GM19395 (cell line): ENCODE results near the gene LMCD1.
"Not testable (repeated sequence)": the region's sequence is repeated elsewhere in the genome, so short reads cannot be mapped to it uniquely, and the experiment has no call there.

ENCODE experiments used
- ATAC-seq: cut with Tn5 transposase; IDR thresholded peaks from one replicate; pipeline ENCODE4 v1.9.1; 2021; ENCODE audit warnings: mild to moderate bottlenecking, moderate library complexity; ENCODE audit not compliant: unreplicated experiment

LMCD1 gene

GRCh38 chr3:8579943-8580342 lies 78.3 kb downstream of the LMCD1 start:
- no peak for ATAC-seq

- not testable (repeated sequence) for ATAC-seq
Observed at GRCh38 chr3:8580434-8580833, 78.8 kb downstream of the LMCD1 start.

GRCh38 chr3:8581373-8581772 lies 79.8 kb downstream of the LMCD1 start:
- ATAC-seq = no peak

GRCh38 chr3:8581806-8582445 lies 80.3 kb downstream of the LMCD1 start:
- ATAC-seq = no peak

GRCh38 chr3:8584661-8585060 lies 83.0 kb downstream of the LMCD1 start:
- ATAC-seq = no peak

- no peak for ATAC-seq
Observed at GRCh38 chr3:8589880-8590556, 88.4 kb downstream of the LMCD1 start.

- ATAC-seq = no peak
Observed at GRCh38 chr3:8593021-8593827, 91.6 kb downstream of the LMCD1 start.

- ATAC-seq = no peak
Observed at GRCh38 chr3:8595252-8595651, 93.6 kb downstream of the LMCD1 start.

- ATAC-seq = no peak
Observed at GRCh38 chr3:8595695-8596115, 94.1 kb downstream of the LMCD1 start.

GRCh38 chr3:8596321-8597218 lies 94.9 kb downstream of the LMCD1 start:
- ATAC-seq = no peak

GRCh38 chr3:8597219-8597853 lies 95.7 kb downstream of the LMCD1 start:
- ATAC-seq = no peak

- no peak for ATAC-seq
Observed at GRCh38 chr3:8599146-8599545, 97.5 kb downstream of the LMCD1 start.

- ATAC-seq = no peak
Observed at GRCh38 chr3:8600457-8600856, 98.8 kb downstream of the LMCD1 start.

GRCh38 chr3:8603115-8603710 lies 101.6 kb downstream of the LMCD1 start:
- no peak for ATAC-seq

- ATAC-seq = no peak
Observed at GRCh38 chr3:8604006-8604405, 102.4 kb downstream of the LMCD1 start.

- no peak for ATAC-seq
Observed at GRCh38 chr3:8604988-8605387, 103.4 kb downstream of the LMCD1 start.

- ATAC-seq = no peak
Observed at GRCh38 chr3:8606701-8607231, 105.1 kb downstream of the LMCD1 start.

GRCh38 chr3:8607234-8608040 lies 105.8 kb downstream of the LMCD1 start:
- ATAC-seq = peak; percentile 58
